HG02970 (cell line): Measurements from ENCODE around the gene PACS2.

Source experiments
- ATAC-seq: cut with Tn5 transposase; IDR thresholded peaks from one replicate; pipeline ENCODE4 v1.9.1; 2021; ENCODE audit warnings: mild to moderate bottlenecking, moderate library complexity, moderate number of reproducible peaks; ENCODE audit not compliant: unreplicated experiment, low FRiP score

The PACS2 gene

DNA sequence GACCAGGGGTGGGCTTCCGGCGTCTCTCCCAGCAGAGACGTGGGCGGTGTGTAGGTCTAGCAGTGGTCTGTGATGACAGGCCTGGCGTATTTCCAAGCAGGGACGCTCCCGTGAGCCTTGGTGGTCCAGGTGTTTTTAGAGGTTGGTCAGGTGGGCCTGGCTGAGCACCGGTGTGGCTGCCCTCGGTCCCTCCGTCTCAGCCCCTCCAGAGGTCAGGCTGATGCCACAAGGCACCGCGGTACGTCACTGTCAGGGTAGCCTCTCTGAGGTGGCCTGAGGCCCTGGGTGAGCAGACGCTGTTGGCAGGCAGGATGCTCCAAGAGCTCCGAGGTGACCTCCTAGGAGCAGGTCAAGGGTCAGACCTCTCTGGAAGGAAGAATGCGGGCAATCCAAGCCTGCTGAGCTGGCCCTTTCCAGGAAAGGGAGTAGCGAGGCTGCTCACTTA lies 118.6 kb downstream of the PACS2 start:
- ATAC-seq = no peak

DNA sequence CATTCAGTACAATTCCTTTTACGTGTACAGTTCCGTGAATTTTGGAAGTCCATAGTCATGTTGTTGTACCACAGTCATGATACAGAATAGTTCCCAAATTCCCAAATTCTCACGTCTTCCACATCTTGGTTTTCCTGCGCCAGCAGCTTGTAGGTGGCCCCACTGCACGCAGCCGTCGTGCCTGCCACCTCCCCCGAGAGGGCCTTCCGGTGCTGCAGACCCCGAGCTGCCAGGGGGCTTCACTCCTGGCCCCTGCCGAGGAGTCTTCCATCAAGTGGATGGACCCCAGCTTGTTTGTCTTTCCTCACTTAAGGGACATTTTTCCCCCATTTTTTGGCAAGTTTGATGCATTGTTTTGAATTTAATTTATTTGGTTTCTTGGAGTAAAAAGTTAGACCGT lies 121.9 kb downstream of the PACS2 start:
- ATAC-seq = no peak

DNA sequence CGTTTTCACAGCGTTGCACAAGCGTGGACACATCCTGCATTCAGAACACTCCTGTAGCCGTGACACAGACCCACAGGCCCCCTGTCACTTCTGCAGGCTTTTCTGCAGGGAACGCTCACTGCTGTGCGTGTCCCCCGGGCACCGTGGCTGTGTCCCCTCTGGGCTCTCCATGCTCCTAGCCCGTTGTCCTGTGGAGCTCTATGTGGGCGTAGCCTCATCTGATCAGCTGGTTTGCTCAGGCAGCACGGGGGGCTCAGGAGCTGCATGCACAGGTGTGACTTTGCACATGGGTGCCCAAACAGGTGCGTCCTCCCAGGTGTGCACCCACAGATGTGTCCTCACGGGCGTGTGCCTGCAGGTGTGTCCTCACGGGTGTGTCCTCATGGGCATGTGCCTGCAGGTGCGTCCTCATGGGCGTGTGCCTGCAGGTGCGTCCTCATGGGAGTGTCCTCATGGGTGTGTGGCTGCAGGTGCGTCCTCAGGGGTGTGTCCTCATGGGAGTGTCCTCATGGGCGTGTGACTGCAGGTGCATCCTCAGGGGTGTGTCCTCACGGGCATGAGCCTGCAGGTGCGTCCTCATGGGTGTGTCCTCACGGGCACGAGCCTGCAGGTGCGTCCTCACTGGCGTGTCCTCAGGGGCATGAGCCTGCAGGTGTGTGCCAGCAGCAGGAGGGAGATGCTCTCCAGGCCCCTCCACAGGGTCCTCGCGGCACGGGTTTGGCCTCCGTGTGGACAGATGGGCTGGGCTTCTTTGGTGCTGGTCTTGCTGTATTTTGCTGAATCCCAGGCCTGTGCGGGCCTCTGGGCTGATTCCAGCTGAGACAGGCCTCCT lies 122.6 kb downstream of the PACS2 start:
- no peak for ATAC-seq

DNA sequence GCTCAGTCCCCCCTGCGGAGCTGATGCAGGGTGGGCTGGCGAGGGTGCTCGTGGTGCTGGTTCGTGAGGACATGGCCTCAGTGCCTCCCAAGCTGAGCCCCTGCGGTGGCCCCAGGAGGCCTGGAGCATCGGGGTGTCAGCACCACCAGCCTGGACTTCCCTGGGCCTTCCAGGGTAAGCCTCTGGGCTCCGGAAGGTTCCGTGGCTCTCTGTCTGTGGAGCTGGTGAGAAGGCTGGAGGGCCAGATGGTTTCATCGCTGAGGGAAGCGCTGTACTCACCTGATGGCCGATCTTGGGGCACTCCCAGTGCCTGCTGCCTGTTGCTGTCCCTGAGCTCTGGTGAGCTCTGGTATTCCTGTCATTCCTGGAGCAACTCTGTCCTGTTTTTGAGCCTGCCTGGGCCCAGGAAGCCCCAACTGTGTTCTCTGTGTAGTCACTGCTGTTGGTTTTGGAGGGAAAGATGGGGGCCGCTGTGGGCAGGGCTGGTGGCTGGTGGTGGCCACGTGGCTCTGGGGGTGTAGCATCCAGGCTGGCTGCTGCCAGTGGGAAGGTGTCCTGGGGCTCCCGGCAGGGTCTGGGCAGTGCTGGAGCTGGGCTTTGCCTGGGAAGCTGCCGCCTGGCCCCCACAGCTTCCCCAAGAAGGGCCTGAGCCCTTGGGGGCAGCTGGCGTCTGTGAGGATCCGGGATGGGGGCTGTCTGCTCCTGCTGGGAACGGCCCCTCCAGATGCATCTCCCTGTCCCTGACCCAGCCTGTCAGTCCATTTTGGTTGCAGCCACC lies 123.4 kb downstream of the PACS2 start:
- no peak for ATAC-seq

DNA sequence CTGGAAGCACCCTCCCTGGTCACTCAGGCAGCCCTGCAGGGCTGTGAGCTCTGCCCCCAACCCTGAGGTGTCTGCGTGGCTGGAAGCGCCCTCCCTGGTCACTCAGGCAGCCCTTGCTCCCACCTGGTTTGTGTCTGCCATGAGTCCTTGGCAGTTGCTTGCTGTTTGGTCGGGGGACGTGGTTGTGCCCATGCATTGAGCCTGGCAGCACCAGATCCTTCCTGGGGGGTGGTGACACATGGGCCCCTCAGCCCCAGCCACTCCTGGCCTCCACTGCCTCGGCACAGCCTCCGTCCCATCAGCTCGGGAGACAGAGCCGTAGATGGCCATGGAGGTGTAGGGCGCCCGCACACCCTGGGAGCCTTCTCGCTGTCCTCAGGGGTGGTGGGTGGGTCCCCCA lies 124.6 kb downstream of the PACS2 start:
- ATAC-seq = no peak

DNA sequence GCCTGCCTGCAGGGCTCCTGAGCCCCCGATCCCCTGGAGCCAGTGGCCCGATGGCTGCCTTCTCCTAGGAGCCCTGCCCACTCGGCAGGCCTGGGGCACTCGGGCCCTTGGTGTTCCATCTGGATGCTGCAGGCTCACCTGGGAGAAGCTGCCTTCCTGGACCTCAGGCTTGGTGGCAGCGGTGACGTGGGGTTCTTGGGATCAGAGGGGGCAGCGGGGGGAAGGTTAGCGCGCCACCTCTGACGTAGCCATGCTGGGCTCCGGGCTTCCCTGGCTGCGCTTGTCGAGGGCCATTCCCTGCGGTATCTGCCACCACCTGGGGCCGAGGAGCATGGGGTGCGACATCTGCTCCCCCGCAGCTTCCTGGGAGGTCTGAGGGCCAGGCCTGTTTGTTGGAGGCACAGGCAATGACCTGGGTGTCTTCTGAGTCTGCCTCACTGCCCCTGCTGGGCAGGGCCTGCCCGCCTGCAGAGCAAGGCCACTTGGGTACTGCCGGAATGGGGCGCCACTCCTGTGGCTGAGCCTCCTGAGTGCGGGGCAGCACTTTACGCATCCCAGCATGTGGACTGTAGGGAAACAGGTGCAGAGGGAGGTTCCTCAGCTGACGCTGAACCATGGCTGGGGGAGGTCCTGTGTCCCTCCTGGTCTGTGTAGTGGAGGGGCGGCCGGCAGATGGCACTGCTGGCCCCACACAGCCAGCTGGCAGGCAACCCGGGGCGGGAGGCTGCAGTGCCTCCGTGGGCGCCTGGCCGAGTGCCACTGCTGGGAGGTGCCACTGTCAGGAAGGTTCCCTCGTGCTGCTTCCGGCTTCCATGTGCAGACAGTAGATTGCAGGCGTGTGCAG lies 125.4 kb downstream of the PACS2 start:
- no peak for ATAC-seq

DNA sequence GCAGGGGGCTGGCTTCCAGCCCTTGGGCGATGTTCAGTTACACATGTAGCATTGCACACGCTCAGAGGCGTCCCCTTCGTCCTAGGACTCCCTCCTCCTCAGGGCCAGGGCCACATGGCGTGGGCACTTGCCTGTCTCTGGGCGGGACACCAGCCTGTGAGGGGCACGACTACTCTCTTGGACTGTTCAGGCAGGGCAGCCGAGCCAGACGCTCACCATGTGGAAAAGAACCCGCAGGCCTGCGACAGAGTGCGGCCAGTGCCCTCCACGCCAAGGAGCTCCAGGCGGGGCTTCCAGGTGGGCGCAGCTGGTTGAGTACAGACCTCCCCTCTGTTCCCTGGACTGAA lies 126.0 kb downstream of the PACS2 start:
- no peak for ATAC-seq

DNA sequence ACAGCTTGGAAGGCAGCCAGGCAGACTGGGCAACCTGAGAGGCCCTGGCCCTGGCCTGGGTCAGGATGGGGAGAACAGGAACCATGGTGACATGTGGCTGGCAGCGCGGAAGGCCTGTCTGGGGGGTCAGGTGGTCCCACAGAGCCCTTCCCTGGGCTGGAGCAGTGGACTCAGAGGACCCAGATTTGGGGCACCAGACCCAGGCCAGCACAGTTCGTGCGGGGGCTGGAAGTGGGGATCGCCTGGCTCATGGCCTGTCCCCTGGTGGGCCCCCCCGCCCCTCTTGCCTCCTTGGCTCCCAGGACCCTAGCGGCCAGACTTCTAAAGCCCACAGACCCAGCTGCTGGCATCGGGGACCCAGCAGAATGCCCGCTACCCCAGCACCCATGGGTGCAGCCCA lies 126.4 kb downstream of the PACS2 start:
- no peak for ATAC-seq

DNA sequence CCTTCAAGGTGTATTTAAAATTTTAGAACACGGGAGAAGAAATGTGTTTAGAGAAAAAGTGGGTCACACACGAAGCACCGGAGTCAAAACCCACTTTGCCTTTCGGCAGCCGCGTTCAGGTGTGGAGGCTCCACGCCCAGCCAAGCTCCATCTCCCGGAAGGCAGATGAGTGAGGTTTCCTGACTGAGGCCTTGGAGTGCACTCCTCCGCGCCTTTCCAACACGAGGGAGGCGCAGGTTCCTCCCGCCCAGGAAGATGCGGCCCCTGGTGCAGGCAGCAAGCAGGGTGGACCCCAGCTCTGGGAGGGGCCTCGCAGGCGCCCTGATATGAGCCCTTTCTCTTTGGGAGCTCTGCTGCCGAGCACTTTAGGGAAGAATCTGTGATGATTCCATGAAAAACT lies 127.6 kb downstream of the PACS2 start:
- no peak for ATAC-seq

DNA sequence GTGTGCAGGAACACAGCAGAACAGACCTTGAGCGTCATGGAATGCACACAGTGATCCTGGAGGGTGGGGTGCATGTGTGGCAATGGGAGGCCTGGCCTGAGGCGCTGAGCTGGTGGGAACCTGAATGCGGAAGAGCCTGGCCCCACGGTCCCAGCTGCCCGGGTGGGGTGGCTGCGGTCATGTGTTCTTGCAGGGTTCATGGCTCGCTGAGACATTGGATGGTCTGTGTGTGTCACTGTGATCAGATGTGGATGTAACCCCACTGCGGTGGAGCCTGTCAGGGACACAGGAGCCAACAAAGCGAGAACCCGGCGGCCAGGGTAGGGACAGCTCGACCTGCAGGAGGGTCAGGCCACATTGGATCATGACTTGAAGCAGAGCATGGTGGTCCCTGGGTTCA lies 128.3 kb downstream of the PACS2 start:
- ATAC-seq = no peak

DNA sequence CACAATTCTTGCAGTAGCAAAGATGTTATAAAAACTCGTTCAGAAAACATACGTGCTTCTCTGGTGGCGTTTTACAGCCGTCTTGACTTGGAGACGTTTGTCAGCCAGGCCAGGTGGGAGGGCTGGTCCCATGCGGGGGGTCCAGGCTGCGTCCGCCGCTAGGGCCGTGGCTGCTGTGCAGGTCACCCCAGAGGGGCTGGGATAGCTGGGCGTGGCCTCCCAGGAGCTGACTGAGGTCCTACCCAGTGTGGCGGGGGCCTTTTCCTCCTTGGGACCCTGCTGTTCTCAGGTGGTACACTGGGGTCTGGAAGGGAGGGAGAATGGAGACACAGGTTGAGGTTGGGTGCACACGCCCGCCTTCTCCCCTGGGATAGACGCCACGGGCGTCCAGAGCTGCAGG lies 130.3 kb downstream of the PACS2 start:
- ATAC-seq = no peak

DNA sequence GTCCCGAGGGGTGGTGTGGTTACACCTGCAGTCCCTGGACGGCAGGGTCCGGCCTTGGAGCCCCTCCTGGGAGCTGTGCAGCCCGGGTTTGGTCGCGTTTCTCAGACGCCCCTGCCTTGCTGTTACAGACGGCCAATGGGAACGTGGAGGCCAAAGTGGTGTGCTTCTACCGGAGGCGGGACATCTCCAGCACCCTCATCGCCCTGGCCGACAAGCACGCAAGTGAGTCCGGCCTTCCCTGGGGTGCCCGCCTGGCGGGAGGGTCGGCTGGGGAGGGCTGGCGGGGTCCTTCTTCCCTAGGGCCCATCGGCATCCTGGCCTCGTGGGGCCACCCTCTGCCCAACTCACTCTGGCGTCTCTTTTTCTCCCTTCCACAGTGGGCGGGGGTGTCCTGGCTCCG lies 130.7 kb downstream of the PACS2 start:
- no peak for ATAC-seq

DNA sequence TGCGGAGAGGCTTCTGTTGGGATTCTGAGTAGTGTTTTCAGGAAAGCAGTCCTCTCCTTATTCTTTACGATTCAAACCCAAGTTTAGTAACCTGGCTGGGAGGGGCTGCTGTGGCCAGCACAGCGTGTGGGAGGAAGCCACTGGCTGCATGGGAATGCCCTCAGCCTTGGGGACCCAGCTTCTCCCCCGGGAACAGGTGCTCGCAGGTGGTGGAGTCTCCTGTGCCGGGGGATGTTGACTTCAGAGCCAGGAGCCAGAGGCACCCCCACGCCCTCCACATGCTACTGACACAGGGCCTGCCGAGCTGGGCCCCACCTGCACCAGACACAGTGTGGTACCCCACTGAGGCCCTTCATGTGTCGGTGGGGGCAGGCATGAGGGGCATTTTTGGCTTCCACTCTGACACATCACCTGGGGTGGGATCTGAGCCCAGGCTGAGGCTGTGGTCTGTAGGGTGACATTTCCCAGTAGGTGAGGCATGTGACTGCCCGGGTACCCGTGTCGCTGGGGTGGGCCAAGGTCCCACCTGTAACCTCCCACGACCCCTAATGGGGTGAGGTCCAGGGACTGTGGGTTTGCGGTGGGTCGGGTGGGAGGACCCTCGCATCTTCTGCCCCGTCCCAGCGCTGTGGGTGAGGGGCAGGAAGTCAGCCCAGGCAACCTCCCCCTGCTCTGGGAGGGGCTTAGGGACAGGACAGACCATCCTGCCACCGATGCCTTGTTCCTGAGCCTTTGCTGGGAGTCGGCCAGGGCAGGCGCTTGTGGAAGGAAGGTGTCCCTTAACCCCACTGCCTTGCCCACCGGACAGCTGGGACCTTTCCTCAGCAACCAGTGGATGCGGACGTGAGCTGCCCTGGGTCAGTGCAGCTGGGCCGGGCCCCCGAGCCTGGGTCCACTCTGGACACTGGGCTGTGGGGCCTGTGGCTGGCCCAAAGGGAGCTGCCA lies 131.6 kb downstream of the PACS2 start:
- ATAC-seq = no peak

DNA sequence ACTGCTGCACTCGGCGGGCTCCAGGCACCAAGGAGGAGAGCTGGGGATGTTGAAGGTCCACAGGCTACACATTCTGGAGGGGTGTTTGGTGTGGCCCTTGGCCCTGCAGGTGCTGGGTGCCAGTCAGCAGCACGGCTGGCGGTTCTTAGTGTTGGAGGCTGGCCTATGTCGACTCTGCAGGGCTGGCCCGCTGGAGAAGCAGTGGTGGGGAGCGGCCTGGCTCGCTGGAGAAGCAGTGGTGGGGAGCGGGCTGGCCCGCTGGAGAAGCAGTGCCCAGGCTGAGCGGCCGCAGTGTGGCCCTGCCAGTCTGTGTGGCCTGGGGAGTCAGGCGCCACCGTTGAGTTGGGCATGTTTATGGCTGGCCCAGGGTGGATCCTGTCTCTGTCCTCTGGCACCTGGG lies 132.4 kb downstream of the PACS2 start:
- no peak for ATAC-seq
